Measurements from ENCODE around the gene ARL6IP1.

The ARL6IP1 gene

DNA sequence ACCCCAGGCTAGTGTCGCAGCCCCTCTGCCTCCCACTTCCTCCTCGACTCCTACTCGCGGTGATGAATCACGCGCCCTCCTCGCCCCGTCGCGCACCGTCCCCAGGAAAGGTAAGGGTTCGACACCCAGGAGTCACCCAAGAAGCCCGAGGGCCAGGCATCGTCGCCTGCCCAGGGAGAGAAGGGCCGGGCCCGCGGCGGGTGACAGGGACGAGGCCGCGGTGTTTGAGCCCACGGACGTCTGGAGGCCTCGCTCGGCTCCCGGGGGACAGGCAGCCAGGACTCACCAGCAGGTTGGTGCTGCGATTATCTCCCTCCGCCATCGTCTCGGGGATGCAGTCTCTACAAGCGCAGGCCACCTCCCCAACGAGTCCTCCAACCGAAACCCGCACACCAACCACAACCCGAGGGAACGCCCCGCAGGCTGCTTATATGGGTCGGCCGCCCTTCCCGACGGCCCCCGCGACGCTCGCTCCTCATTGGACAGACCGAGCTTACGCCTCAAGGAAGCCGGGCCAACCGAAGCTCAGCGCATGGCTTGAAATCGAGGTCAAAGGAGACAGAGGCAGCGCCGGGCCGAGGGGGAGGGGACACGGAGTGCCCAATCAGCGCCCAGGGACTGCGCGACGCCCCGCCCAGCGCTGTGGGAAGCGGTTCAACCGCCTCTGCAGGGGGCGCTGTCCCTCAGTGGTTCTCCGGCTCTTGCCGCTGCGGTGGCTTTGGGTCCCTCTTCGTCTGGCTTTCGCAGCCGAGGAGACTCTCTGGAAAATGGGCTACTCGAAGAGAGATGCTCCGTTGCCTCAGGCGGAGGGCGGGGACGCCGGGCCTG lies at the start of gene ARL6IP1:
Gene ARL6IP1 (minus strand): TSS at position 405 of the 828 bp plus-strand sequence. CDS start 83 bp downstream, at position 322.
- peak; percentile 98 to 99 for DNase-seq (ENCODE audit: low read depth in 2 of 2)

DNA sequence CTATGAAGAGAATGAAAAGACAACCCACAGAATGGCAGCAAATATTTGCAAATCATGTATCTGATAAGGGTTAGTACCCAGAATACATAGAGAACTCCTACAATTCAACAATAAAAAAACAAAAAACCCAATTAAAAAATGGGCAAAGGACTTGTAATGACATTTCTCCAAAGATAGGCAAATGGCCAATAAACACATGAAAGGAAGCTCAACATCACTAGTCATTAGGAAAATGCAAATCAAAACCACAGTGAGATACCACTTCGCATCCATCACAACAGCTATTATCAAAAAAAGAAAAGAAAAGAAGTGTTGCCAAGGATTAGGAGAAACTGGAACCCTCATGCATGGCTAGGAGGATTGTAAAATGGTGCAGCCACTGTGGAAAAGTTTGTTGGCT lies 45.1 kb upstream of the ARL6IP1 start:
- DNase-seq (ENCODE audit: low read depth in 2 of 2) = no peak

DNA sequence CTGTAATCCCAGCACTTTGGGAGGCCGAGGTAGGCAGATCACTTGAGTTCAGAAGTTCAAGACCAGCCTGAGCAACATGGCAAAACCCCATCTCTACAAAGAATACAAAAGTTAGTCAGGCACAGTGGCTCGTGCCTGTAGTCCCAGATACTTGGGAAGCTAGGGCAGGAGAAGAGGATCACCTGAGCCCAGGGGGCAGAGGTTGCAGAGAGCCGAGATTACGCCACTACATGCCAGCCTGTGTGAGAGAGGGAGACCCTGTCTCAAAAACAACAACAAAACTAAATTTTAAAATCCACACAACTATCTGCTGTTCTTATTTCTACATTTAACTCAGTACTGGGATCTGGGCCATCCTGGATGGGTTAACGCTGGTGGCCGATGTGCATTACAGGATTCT lies 41.2 kb upstream of the ARL6IP1 start:
- no peak for DNase-seq (ENCODE audit: low read depth in 2 of 2)

DNA sequence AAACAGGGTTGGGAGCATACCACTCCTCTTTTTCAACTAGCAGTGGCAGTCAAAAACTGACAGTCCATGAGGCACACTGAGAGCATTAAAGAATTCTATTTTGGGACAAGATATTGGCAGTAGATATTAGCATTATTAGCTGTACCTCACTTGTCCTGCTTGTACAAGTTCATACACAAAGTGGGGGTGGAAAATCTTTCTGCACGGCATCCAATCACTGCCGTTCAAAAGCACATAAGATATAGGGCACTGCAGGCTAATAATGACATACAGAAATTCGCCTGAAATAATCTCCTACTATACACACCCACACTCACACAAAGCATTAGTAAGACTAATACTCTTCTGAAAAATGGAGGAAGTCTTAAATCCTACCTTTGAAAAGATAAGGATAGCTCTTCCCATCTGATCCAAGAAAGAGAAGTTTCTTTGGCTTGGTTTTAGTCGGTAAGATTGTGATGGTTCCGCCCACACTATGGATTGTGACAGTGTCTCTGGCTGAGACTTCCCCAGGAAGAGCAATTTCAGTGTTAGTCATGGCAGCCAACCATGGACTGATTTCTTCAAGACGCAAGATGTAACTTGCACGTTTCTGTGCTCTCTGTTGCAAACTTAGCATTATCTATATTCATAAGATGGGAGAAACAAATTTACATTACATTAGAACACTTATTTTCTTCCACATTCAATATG lies 40.6 kb upstream of the ARL6IP1 start:
- no peak for DNase-seq (ENCODE audit: low read depth in 2 of 2)

DNA sequence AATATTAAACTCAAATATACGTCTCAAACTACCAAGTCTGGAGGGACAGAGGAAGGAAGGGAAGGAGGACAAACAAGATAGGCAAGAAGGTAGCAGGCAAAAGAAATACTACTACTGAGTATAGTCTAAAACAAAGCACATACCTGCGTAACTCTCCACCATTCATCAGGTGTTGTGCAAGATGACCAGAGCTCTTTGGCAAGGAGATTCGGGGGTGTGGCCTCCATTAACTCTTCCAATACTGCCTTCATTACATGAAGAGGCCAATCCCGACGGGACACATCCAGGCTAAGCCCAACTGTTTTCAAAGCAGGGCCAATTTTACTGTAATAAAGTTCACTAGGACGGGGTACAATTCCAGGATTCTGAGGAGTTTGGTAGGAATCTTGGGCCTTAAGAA lies 38.2 kb upstream of the ARL6IP1 start:
- no peak for DNase-seq (ENCODE audit: low read depth in 2 of 2)

DNA sequence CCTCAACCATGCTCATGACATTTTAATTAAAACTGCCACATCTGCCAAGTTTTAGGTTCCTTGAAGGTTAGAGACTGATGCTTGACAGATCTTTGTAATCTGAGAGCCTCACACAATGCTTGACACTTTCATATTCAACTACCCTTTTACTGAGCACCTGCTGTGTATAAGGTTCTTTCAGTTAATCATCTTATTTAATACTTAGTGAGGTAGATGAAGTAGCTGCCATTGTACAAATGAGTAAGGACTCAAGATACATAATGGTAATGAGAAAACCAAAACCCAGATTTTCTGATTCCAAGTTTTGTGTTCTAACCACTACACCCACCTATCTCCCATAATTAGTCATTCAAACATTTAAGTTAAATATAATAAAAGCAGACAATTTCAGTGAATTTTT lies 35.4 kb upstream of the ARL6IP1 start:
- DNase-seq (ENCODE audit: low read depth in 2 of 2) = no peak

DNA sequence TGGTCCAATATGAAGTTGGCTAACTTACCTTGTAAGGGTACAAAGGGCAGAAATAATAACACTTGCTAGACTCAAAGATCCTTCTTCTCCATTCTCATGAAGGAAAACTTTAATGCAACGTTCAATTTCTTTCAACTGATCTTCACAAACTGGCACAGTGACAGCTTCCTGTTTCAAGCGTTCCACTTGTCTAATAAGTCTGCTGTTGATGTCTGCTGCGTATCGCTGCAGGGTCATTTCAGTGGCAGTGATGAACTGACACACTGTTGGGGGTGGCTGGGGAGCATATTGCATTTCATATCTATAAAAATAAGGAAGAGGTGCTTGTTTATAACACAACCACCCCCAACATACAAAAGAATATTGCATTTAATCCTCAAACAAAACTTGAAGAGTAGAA lies 33.5 kb upstream of the ARL6IP1 start:
- no peak for DNase-seq (ENCODE audit: low read depth in 2 of 2)

DNA sequence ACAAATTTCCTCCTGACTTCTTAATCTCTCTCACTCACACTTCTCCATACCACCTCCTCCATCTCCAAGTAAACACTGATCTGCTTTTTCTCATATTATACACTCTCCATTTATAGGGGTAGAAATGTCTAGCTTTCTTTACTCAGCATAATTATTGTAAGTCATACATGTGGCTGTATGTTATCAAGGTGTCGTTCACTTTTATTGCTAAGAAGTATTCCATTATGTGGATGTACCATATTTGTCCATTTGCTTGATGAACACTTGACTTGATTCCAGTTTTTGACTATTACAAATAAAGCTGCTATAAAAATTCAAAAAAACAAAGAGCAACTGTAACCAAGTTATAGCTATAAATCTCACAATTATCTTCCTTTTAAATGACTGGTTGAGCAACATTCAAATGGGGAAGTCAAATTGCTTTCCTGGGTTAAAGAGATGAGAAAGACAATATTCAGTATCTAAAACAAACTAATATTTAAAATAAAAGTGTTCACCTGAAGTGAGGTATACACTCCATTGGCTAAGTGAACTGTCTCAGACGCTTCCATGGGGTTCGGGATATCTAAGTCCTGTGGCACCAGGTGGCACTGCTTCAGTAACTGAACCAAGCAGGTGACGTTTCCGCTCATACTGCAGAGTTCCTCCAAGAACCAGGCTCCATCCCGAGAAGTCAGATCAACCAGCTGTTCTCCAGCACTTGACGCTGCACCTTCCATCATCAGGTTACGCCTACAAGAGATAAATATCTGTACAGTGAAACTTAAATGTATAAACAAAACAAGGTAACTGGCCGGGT lies 32.6 kb upstream of the ARL6IP1 start:
- DNase-seq (ENCODE audit: low read depth in 2 of 2) = no peak

DNA sequence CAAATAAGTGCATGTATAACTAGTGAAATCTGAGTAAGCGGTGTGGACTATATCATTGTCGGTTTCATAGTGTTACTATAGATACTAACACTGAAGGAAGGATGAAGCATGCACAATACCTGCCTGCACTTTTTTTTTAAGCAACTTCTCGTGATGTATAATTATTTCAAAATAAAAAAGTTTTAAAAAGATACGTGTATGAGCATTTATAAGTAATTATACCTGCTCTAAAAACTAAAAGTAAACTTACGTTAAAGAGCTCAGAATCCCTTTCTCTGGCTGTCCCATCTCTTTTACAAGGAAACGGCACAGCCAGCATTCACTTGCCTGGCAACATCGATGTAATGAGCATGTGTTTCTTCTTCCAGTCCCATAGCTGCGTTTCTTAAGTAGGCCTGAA lies 31.3 kb upstream of the ARL6IP1 start:
- no peak for DNase-seq (ENCODE audit: low read depth in 2 of 2)

DNA sequence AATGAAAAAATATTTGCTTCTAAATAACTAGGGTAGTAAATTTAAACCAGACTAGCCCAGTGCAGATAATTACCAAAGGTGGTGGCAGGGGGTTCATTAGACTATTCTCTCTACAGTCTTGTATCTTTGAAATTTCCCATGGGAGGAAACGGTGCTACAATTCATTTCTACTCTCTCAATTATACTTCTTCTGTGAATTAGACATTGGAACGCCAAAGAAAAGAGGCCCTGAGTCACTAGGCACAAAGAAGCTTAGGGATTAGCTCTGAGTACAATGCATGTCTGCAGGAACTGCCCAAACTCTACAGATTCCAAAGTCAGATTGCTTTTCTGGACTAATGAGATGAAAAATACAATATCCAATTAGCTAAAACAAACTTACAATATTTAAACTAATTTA lies 30.7 kb upstream of the ARL6IP1 start:
- no peak for DNase-seq (ENCODE audit: low read depth in 2 of 2)

DNA sequence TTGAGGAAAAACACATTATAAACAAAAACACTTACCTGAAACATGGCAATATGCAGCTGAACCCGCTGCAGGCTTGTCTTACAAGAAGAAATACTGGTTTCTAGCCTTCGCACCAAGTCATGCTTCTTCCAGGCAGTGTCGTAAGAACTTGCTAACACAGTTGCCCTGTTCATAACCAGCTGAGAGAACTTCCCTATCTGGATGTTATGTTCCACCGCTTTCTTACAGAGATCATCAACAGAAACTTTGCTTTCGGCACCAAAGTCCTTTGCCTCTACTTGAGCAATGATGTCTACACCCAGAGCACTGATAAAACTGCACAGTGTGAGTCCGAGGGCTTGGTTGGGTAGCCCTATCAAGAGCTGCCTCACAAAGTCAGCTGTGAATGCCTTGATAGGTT lies 27.9 kb upstream of the ARL6IP1 start:
- no peak for DNase-seq (ENCODE audit: low read depth in 2 of 2)

DNA sequence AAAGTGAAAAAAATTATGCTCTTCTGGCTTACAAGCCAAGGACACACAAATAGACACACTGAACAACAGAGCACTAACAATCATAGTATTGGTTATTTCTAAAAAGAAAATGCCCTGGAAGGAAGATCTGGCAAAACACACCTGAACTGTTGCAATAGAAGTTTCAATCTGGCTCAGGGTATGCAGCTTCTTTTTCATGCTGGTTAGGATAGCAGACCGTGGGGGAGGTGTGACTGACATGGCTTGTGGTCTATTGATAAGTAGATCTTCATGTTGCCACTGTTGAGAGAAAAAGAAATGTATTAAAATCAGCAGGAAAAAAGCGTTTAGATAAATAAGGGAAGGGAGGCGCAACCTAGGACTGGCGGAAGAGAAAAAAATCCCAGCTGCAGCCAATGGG lies 26.5 kb upstream of the ARL6IP1 start:
- DNase-seq (ENCODE audit: low read depth in 2 of 2) = no peak

DNA sequence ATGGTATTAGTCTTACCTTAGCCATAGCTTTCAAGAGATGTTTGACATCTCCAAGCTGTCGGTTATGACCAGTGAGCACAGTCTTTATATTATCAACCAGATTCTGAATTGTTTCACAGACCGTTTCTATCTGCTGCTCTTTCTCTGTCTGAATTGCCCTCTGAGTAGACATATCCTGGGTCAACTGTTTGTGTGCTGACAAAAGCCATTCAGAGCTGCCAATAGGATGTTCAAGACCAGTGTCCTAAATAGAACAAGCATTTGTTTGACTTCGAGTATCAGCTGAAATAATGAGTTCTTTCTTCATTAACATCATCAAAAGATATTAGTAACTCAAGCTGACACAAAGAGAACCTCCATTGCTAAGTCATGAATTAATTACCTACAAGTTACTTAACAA lies 14.9 kb upstream of the ARL6IP1 start:
- no peak for DNase-seq (ENCODE audit: low read depth in 2 of 2)

DNA sequence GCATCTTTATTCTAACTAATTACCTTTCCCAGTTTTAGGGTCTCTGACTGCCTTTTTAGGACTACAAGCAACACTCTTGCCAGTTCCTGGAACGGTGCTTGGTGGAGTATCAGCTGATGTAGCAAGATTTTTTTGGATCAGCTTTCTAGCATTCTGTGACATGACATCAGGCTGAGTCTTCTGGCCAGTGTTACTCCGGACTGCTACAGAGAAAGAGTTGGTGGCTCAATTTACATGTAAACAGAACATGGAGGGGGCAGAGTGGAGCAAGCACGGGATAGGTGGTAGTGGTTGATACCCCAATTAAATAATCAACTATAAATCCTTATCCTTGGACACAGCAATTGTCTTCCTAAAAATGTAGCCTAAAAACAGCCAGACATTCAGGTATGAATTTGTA lies 10.6 kb upstream of the ARL6IP1 start:
- no peak for DNase-seq (ENCODE audit: low read depth in 2 of 2)

DNA sequence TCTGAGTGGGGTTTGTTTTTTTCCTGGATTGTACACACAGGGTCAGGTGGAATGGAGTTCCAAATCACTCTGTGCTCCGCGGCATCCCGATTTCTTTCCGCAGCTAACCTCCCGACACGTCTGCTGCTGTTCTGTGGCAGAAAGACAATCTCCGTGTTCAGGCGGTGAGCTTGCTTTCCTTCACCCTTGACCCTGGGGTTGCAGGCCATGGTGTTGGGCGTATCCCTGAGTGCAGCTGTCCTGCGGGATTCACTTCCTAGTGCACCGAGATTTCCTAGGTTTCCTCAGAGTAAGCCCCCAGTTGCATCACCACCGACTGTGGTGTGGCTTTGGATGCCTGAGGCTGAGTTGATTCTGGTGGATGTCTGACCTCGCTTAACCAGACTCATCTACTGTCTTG lies 7.8 kb upstream of the ARL6IP1 start:
- no peak for DNase-seq (ENCODE audit: low read depth in 2 of 2)

DNA sequence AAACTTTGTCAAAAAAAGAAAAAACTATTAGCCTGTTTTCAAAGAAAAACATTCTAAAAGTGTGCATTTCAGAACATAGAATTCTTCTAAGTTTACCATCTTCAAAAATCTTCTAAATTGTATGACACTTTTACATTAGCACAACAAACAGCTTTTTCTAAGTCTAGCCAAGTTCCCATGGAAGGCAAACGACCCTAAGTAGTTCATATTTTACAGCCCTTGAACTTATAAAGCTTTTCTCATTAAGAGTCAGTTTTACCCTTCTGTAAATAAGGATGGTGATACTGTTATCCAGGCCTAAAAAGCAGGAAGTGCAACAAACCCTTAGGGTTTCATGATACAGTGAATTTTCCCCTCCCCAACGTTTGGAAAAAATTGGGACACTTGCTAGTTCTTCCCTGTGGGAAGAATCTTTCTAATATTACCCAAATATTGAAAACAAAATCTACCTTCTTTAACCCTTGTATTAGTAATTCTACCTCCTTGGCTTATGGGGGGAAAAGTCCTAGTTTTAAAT lies 4.0 kb upstream of the ARL6IP1 start:
- DNase-seq (ENCODE audit: low read depth in 2 of 2) = no peak

DNA sequence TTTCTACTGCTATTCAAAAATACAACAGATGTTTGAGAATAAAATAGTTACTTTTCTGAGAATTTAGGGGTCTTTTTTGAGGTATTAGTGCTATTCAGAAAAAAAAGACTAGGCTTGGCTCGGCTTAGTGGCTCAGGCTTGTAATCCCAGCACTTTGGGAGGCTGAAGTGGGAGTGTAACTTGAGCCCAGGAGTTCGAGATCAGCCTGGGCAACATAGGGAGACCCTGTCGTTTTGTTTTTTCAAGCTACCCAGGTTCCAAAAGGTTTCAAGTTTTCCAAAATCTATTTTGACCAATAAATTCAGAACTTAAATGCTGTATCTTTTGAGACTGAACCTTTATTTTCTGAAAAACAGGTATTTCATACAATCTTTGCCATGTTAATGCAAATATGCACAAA lies 3.2 kb upstream of the ARL6IP1 start:
- DNase-seq (ENCODE audit: low read depth in 2 of 2) = no peak

DNA sequence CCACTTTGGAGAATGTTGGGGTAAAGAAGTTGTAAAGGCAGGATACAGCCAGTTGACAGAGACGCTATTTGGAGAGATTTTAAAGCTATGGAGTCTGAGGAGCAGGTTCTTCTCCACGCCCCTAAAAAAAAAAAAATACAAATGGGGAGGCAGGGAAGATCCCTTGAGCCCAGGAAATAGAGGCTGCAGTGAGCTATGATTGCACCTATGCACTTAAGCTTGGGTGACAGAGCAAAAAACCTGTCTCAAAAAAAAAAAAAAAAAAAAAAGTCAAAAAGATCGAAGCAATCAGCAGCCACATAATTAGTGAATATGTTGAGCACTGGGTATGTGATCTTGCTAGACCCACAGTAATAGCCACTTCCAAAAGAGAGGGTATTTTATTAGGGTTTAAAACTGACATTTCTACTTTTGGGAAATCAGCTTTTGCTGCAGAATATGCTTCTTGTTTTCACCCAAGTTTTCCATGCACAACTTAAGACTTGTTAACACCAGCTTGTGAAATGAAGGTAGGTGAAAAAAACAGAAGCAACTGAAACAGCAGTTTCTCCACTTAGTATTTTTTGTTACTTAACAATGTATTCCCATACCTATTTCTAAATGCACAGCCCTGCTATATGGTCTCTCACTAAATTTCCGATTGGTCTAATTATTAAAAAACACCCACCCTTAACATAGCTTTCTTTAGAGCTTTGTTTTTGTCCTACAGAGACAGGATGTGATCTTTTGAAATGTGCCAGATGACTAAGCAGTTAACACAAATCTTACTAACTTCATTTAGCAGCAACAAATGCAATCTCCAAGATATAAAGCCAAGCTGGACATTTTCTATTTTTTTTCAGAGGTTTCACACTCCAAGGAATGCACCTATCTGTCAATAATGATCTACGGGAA lies 2.5 kb upstream of the ARL6IP1 start:
- no peak for DNase-seq (ENCODE audit: low read depth in 2 of 2)

DNA sequence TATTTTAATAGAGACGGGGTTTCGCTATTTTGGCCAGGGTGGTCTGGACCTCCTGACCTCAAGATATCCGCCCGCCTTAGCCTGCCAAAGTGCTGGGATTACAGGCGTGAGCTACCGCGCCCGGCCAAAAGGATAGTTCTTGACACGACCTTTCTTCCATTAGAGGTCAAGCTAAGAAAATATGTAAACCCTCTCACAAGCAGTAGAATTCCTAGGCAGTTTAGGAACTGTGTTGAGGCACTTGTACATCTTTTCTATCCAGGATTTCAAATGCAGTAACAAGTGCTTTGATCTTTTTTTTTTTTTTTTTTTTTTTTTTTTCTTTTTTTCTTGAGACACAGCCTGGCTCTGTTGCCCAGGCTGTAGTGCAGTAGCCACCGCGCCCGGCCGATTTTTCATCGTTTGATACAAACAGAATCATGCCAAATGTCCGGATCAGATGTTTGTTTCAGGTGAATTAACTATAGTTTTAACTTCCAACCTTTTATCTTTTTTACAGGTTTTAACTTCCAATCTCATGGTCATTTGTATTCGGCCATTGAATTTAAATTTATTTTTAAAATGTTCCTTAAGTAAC lies 1.5 kb upstream of the ARL6IP1 start:
- no peak for DNase-seq (ENCODE audit: low read depth in 2 of 2)

DNA sequence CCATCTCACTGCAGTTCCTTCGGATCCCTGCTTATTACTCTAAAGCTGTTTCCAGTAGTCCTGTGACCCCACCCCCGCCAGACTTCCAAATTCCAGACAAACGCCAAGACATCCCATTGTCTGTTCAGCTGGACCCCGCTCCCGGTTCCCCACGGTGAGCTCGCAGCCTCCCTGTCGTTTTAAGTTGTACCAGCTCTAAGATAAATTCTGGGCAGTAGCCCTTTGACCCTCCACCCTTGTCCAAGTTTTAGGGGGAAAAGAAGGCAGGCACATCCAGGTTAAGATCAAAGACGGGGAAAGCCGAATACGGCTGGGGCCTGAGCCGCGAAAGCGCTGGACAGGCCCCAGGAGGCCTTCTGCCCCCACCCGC lies 589 bp downstream of the ARL6IP1 start:
- DNase-seq (ENCODE audit: low read depth in 2 of 2) = no peak

DNA sequence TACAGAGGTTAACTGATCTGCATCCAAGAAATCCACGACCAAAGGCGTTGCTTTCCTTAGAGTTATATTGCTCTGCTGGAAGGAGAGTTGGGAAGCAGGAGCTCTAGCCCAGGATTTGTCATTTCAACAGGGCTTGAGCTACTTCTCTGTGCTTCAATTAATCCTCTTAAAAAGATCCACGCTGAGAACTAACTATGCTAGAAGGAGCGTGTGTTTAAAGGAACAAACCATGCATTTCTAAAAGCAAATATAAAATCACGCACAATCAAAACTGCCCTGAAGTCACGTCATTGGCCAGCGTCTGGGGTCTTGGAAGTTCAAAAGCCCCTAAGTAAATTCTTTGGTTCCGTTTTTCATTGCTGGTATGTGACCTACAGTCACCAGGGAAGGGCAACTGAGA lies 1.1 kb downstream of the ARL6IP1 start:
- DNase-seq (ENCODE audit: low read depth in 2 of 2) = no peak

Data from stimulated activated CD4-positive, alpha-beta T cell treated with anti-CD3 and anti-CD28 coated beads, Interleukin-15, amount 100 ng/mL, for 48 hours (primary cell).